GM18498 (cell line): ENCODE data around the gene GATA1.

Experiments
- ATAC-seq: cut with Tn5 transposase; IDR thresholded peaks from one replicate; pipeline ENCODE4 v1.9.1; 2021; ENCODE audit warnings: mild to moderate bottlenecking, moderate library complexity; ENCODE audit not compliant: unreplicated experiment

Gene GATA1

GRCh38 chrX:48784726-48785125 is 1.7 kb upstream of the GATA1 start:
- no peak for ATAC-seq

- ATAC-seq = no peak
Measured at GRCh38 chrX:48785186-48785539, 1.2 kb upstream of the GATA1 start.

GRCh38 chrX:48785540-48786214 is 713 bp upstream of the GATA1 start:
- no peak for ATAC-seq

- no peak for ATAC-seq
Measured at GRCh38 chrX:48786825-48787504, 575 bp downstream of the GATA1 start.

GRCh38 chrX:48787505-48788443 is 1.4 kb downstream of the GATA1 start:
- no peak for ATAC-seq

- ATAC-seq = no peak
Measured at GRCh38 chrX:48789366-48790220, 3.2 kb downstream of the GATA1 start.

GRCh38 chrX:48790477-48790876 is 4.1 kb downstream of the GATA1 start:
- no peak for ATAC-seq

- ATAC-seq = no peak
Measured at GRCh38 chrX:48791063-48791820, 4.9 kb downstream of the GATA1 start.

GRCh38 chrX:48792219-48792618 is 5.8 kb downstream of the GATA1 start:
- ATAC-seq = no peak

- no peak for ATAC-seq
Measured at GRCh38 chrX:48793935-48794334, 7.5 kb downstream of the GATA1 start.

GRCh38 chrX:48794340-48794910 is 8.0 kb downstream of the GATA1 start:
- ATAC-seq = no peak

GRCh38 chrX:48794911-48795515 is 8.6 kb downstream of the GATA1 start:
- ATAC-seq = no peak

- no peak for ATAC-seq
Measured at GRCh38 chrX:48798318-48798717, 11.9 kb downstream of the GATA1 start.

- ATAC-seq = no peak
Measured at GRCh38 chrX:48800574-48801279, 14.3 kb downstream of the GATA1 start.

GRCh38 chrX:48801280-48802088 is 15.1 kb downstream of the GATA1 start, which contains the start of gene HDAC6:
Gene HDAC6 (plus strand): TSS chrX:48802067. CDS start chrX:48802693, 626 bp downstream.
- peak; percentile 87 for ATAC-seq

GRCh38 chrX:48802089-48802904 is 15.9 kb downstream of the GATA1 start:
- ATAC-seq = peak; percentile 47

GRCh38 chrX:48802905-48803200 is 16.5 kb downstream of the GATA1 start:
- no peak for ATAC-seq
